KOPT-K1 (cell line): ENCODE measurements around the gene ZNF408.
"Not testable (repeated sequence)": the region's sequence is repeated elsewhere in the genome, so short reads cannot be mapped to it uniquely, and the experiment has no call there.

Experiments
- H3K27ac ChIP-seq: fragments of 200-600 bp; sonication (generic); 2 replicates; pipeline ENCODE4 v1.5.1; 2016; ENCODE audit warnings: antibody characterized with exemption, mild to moderate bottlenecking, low read depth, low read length; ENCODE audit not compliant: poor library complexity, severe bottlenecking
- H3K36me3 ChIP-seq: fragments of 200-600 bp; sonication (generic); 2 replicates; pipeline ENCODE4 v1.5.1; 2017; ENCODE audit warnings: antibody characterized with exemption, mild to moderate bottlenecking, low read length, moderate library complexity; ENCODE audit not compliant: insufficient read depth
- H3K9me3 ChIP-seq: fragments of 200-600 bp; sonication (generic); 2 replicates; pipeline ENCODE4 v1.5.1; 2017; ENCODE audit warnings: antibody characterized with exemption, low read length, mild to moderate bottlenecking; ENCODE audit not compliant: insufficient read depth, poor library complexity, severe bottlenecking

Gene ZNF408

DNA sequence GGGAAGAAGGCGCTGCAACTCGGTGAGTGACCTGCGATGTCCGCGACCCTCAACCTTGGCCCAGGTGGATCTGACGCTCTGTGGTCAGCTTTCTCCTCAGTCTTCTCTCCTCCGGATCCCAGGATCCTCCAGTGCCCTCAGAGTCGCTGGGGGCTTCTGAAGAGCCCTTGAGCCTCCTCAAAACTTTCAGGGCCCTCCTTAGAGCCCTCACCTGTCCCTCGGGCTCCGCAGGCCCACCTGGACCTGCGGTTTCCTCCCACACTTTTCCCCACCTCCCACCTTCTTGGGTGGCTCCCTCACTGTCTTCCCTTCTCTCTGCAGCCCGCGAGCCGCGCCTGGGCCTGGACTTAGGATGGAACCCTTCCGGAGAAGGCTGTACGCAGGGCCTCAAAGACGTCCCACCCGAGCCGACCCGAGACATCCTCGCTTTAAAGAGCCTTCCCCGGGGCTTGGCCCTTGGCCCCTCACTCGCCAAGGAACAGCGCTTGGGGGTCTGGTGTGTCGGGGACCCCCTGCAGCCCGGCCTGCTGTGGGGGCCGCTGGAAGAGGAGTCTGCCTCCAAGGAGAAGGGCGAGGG lies 335 bp downstream of the ZNF408 start:
- no peaks in the 10 kb centered on the region for H3K9me3 ChIP-seq
- H3K36me3 ChIP-seq: peaks cover 43% of the 10 kb centered on the region
- peak overlapping the region; percentile 95 for H3K27ac ChIP-seq

GRCh38 chr11:46705070-46705688 lies 4.3 kb downstream of the ZNF408 start:
- peaks cover 59% of the 10 kb centered on the region for H3K36me3 ChIP-seq
- no peak overlapping the region for H3K27ac ChIP-seq
- no peaks in the 10 kb centered on the region for H3K9me3 ChIP-seq

GRCh38 chr11:46706886-46707285 lies 6.1 kb downstream of the ZNF408 start:
- peaks cover 59% of the 10 kb centered on the region for H3K36me3 ChIP-seq
- H3K9me3 ChIP-seq: no peaks in the 10 kb centered on the region

DNA sequence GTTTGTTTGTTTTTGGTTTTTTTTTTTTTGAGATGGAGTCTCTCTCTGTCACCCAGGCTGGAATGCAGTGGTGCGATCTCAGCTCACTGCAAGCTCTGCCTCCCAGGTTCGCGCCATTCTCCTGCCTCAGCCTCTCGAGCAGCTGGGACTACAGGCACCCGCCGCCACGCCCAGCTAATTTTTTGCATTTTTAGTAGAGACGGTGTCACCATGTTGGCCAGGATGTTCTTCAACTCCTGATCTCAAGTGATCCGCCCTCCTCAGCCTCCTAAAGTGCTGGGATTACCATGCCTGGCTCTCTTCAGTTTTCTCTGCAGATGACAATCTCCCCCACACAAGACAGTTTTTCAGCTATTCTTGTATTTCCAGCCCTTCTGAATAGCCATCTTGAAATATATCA lies 8.5 kb downstream of the ZNF408 start:
- H3K27ac ChIP-seq, H3K9me3 ChIP-seq: not testable (repeated sequence)
- H3K36me3 ChIP-seq: peaks cover 35% of the 10 kb centered on the region

More at GRCh38 chr11:46706886-46707285, 6.1 kb downstream of the ZNF408 start:
- no peak overlapping the region for H3K27ac ChIP-seq

- no peak overlapping the region for H3K27ac ChIP-seq
- H3K36me3 ChIP-seq: peaks cover 20% of the 10 kb centered on the region
- H3K9me3 ChIP-seq: no peaks in the 10 kb centered on the region
Observed at GRCh38 chr11:46710821-46711269, 10.0 kb downstream of the ZNF408 start.

DNA sequence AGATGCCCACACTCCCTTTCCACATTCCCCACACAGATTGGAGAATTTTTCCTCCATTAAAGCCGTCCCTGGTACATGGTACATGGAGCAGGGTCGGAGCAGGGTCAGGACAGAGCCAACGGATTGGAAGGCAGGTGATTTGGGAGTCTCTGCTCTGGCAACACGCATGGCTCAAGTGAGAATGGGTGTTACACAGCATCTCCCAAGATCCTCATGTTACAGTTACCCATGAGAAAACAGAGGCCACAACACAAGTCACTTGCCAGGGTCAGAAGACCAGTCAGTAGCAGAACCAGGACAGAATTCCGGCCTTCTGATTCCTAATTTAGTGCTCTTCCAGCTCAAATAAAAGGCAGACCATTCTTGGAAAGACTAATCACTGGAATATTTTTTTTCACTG lies 10.5 kb downstream of the ZNF408 start:
- Histone ChIP-seq H3K27ac (no peak overlapping the region), H3K9me3 (no peaks in the 10 kb centered on the region), H3K36me3 (peaks cover 16% of the 10 kb centered on the region)

DNA sequence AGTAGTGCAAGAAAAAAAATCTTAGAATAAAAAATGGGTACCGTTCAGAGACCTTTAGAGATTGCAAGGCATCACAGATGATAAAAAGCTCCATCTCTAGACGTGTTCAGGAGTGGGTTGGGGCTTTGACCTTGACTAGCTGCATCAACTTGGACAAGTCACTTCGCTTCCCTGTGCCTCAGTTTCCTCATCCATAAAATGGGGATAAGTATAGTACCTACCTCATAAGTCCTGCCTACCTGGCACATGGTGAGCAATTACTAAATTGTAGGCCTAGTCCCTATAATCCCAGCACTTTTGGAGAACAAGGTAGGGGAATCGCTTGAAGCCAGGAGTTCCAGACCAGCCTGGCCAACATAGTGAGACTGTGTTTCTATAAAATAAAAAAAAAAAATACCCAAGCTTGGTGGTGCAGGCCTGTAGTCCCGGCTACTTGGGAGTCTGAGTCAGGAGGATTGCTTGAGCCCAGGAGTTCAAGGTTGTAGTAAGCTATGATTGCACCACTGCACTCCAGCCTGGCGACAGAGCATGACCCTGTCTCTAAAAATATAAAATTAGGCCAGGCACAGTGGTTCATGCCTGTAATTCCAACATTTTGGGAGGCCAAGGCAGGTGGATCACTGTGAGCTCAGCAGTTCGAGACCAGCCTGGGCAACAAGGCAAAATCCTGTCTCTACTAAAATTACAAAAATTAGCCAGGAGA lies 12.2 kb downstream of the ZNF408 start:
- Histone ChIP-seq H3K36me3 (no peaks in the 10 kb centered on the region; the same call in 1 of the 2 replicates), H3K27ac (no peak overlapping the region), H3K9me3 (no peaks in the 10 kb centered on the region)

GRCh38 chr11:46717825-46718154 lies 17.0 kb downstream of the ZNF408 start:
- not testable (repeated sequence) for H3K36me3 ChIP-seq, H3K9me3 ChIP-seq, H3K27ac ChIP-seq

DNA sequence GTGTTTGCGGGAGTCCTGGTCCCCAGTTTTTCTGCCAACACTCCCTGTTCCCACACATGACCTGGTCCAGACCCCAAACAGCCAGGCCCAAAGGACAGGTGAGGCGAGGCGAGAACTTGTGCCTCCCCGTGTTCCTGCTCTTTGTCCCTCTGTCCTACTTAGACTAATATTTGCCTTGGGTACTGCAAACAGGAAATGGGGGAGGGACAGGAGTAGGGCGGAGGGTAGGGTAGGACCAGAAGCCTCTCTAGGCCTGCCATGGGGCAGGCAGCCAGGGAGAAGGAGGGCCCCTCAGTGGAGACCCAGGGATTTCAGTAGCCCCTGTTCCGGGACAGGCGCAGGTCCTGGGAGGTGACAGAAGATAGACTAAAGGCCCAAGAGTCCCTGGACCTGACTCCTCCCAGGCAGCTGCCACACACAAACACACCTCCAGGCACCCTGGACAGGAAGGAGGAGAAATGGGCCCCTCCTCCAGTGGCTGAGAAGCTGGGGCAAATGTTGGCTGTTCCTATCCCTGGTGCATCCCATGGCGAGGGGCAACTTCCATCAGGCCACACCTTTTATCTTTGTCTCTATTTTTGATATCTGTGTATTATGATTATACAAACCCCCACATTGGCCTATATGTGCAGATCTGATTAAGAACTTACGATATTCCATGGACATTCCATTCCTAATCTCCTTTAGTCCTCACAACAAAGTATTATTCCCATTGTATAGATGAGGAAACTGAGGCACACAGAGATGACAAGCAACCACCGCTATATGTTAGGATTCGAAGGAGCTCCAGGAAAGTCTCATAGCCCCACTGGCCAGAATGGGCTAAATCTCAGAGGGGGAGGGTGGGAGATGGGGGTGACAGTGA lies 17.6 kb downstream of the ZNF408 start:
- H3K36me3 ChIP-seq: no peaks in the 10 kb centered on the region
- no peaks in the 10 kb centered on the region for H3K9me3 ChIP-seq
- H3K27ac ChIP-seq: no peak overlapping the region

DNA sequence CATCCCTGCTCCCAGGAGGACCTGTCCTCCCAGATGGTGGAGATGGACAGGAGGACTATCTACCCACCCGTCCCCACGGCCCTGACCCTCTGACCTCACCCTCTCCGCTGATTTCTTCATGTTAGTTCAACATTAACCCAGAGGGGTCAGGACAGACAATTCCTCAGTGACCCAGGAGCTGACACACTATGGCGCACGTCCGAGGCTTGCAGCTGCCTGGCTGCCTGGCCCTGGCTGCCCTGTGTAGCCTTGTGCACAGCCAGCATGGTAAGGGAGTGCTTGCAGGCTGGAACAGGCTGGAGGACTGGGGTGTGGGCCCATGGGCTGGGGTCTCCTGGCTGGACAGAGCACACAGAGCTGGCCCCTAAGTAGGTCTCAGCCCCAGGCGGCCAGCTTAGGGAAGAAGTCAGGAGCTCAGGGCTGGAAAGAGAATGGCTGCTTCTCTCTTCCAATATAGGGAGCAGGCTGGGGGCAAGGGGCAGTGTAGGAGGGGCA lies 18.3 kb downstream of the ZNF408 start, which contains the start of gene F2:
Gene F2, plus strand, starts transcription at position 166 of the 495 bp plus-strand sequence. Its CDS starts 23 bp downstream, at position 189.
- H3K36me3 ChIP-seq: no peaks in the 10 kb centered on the region
- H3K9me3 ChIP-seq: no peaks in the 10 kb centered on the region
- no peak within 1 kb of the TSS for H3K27ac ChIP-seq

GRCh38 chr11:46719543-46720218 lies 18.9 kb downstream of the ZNF408 start:
- no peak overlapping the region for H3K27ac ChIP-seq
- no peaks in the 10 kb centered on the region for H3K36me3 ChIP-seq

GRCh38 chr11:46721286-46721685 lies 20.5 kb downstream of the ZNF408 start:
- no peaks in the 10 kb centered on the region for H3K36me3 ChIP-seq
- H3K9me3 ChIP-seq: no peaks in the 10 kb centered on the region
- H3K27ac ChIP-seq: no peak overlapping the region

More at GRCh38 chr11:46719543-46720218, 18.9 kb downstream of the ZNF408 start:
- H3K9me3 ChIP-seq: no peaks in the 10 kb centered on the region

DNA sequence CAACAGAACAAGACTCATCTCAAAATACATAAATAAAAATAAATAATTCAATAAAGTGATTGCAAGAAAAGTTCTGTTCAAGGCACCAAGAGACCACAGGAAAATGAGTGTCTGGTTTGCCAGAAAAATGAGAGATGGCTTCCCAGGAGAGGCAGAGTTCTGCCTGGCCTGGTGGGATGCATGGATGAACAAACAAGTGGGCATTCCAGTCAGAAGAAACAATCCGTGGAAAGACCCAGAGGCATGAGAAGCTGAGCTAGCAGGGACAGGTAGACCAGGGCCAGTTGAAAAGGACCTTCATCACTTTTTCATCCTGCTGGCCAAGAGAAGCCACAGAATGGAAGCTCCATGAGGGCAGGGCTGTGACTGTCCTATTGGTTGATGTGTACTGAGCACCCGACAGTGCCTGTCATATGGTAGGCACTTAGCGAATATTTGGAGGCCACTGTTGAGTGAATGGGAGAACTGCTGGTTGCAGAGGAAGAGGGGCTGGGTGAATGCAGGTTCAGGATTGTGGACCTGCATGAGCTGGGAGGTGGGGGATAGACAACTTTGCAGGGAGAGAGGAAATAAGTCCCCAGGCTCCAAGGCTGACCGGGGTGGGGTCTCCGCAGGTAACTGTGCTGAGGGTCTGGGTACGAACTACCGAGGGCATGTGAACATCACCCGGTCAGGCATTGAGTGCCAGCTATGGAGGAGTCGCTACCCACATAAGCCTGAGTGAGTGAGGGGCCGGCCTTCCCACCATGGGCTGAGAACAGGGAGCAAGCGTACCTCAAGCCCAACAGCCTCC lies 21.9 kb downstream of the ZNF408 start:
- Histone ChIP-seq H3K27ac (no peak overlapping the region), H3K36me3 (no peaks in the 10 kb centered on the region), H3K9me3 (no peaks in the 10 kb centered on the region)

GRCh38 chr11:46723359-46723680 lies 22.5 kb downstream of the ZNF408 start:
- Histone ChIP-seq H3K9me3 (no peaks in the 10 kb centered on the region), H3K27ac (no peak overlapping the region), H3K36me3 (no peaks in the 10 kb centered on the region)
